Heart right ventricle (tissue), 16 donors: ENCODE measurements around the gene SPAG8. TPM values are rescaled to one million over a fixed set of nuclear protein-coding genes. Genes with fewer than 3 reads are reported as not detected.
A peak's percentile ranks its signal among the peaks of the same experiment; 100 is the strongest.

Experiments used
- ATAC-seq, 8 donors: fragments of 200-7000 bp; cut with Tn5 transposase; one replicate each; pipeline ENCODE4 v1.9.1; 2020; ENCODE audit warnings: mild to moderate bottlenecking in 8 of 8, moderate library complexity in 8 of 8, moderate number of reproducible peaks in 1 of 8
- DNase-seq, 2 donors: peaks; one replicate each; pipeline ENCODE4 v3.0.0-alpha.2; 2020
- H3K27ac ChIP-seq, 10 donors: fragments of 200-600 bp; sonication (generic) in 2 of 10; one replicate each; pipeline versions ENCODE4 v1.5.0 to v1.8.0; 2020 to 2022; ENCODE audit warnings: mild to moderate bottlenecking in 3 of 10
- H3K27me3 ChIP-seq, 7 donors: fragments of 200-600 bp; one replicate each; pipeline ENCODE4 v1.8.0; 2021 to 2022; ENCODE audit warnings: mild to moderate bottlenecking in 2 of 7
- H3K36me3 ChIP-seq, 9 donors: fragments of 200-600 bp; sonication (generic) in 1 of 9; one replicate each; pipeline versions ENCODE4 v1.5.0 to v1.8.0; 2020 to 2022; ENCODE audit warnings: mild to moderate bottlenecking in 2 of 9
- H3K4me1 ChIP-seq, 9 donors: fragments of 200-600 bp; sonication (generic) in 1 of 9; one replicate each; pipeline versions ENCODE4 v1.5.0 to v1.8.0; 2020 to 2022; ENCODE audit warnings: mild to moderate bottlenecking in 4 of 9
- H3K4me3 ChIP-seq, 10 donors: fragments of 200-600 bp; sonication (generic) in 2 of 10; one replicate each; pipeline versions ENCODE4 v1.5.0 to v1.8.0; 2020 to 2022; ENCODE audit warnings: mild to moderate bottlenecking in 7 of 10, moderate library complexity in 2 of 10
- H3K9me3 ChIP-seq, 11 donors: fragments of 200-600 bp in 10 of 11; sonication (generic) in 2 of 11; one replicate each; pipeline versions ENCODE4 v1.5.0 to v1.8.0; 2013 to 2022; ENCODE audit warnings: mild to moderate bottlenecking in 2 of 11, control low read depth in 1 of 11, moderate library complexity in 1 of 11
- WGBS, 2 donors: extraction: QIAGEN DNeasy Blood & Tissue Kit; methylation state at CpG; one replicate each; pipeline ENCODE4 v1.1.7; 2013; ENCODE audit warnings: inconsistent platforms in 1 of 2; 5-methylcytosine and 5-hydroxymethylcytosine counted together
- intact Hi-C, 10 donors: fragments of 100-400 bp; cut with DNase I; formaldehyde crosslinking; loops; one replicate each; pipeline versions ENCODE4 v1.11.1 to v1.14.2; 2022
- polyA plus RNA-seq, 2 donors: library from polyadenylated mRNA; stranded (reverse); fragments of 200-250 nt; gene quantifications; one replicate each; pipeline ENCODE4 v1.2.3, GENCODE V29; 2013
- total RNA-seq, 10 donors: library from RNA; stranded (reverse); fragmentation: NEBNext Ultra II Directional in 3 of 10; extraction: Animal tissue kit (Norgen Biotek cat#: 25700) in 3 of 10; gene quantifications; one replicate each; pipeline versions ENCODE4 v1.2.1 to v1.2.4, GENCODE V29; 2021 to 2023
- TF ChIP-seq, protein P1 (sequence below), 9 donors: fragments of 200-600 bp; sonication (generic) in 2 of 9; IDR thresholded peaks; one replicate each; pipeline versions ENCODE4 v1.5.0 to v1.8.0; 2021 to 2022; ENCODE audit warnings: antibody characterized with exemption in 9 of 9, mild to moderate bottlenecking in 5 of 9, moderate library complexity in 1 of 9
- donor health status: Arrhythmogenic right ventricular cardiomyopathy.
- donor health status: ischemic (EF 13 %, LVEDD 7.1; RV severe dilation, severe dysfunction).
- donor health status: healthy with polysubstance abuse.
- donor health status: DM: no; HTN: yes; CAD: no.
- donor health status: DM: no; HTN: no; CAD: no.
- donor health status: ischemic (EF 25% LVEDD 6.9; RV normal size, moderate dysfunction).
- donor health status: ischemic (EF 25% LVEDD 5.7; RV mildly dilated, moderate dysfunction).
- donor health status: healthy.
- donor health status: DM: yes; HTN: yes; CAD: no.
- donor health status: Ischemic cardiomyopathy.
- donor health status: ischemic (EF 35%, LVEDD 5.7; RV mildly dilated, moderate dysfunction).
- donor health status: nonischemic (EF 11% LVEDD 7.7; RV severe dilation, severe dysfunction).
- donor health status: DM: yes; HTN: yes; CAD: no.
- donor health status: PGD.
- donor health status: ischemic (EF 29% LVEDD 5.4; RV normal size, mild dysfunction).
- donor health status: nonischemic (EF 23%, LVEDD 6.1; RV moderate dilation, normal function).

SPAG8 gene
- total and polyA plus RNA-seq, 12 donors, result 0.84 to 6.0 (median 2.9) TPM

DNA sequence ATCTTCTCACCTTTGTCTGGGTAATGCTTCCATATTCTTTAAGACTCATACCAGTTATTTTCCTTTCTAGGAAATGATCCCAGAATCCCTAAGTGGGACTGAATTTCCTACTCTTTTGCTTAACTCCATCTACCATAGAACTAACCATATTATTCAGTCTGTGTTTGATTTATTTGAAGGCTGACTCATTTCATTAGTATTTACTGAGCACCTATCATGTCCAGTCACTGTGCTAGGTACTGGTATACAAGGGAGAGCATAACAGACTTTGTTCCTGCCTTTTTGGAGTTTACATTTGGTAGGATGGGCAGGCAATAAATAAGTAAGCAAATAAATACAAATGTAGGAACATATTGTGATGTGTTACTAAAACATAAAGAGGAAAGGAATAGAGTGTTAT lies 16.4 kb downstream of the SPAG8 start:
- intact Hi-C loops, result loop anchor here in 1 of 10 donors (10.0 kb wide), 1 partner anchor 229 kb away; no protein-coding TSS in a partner anchor
- TF ChIP-seq, protein P1, sequence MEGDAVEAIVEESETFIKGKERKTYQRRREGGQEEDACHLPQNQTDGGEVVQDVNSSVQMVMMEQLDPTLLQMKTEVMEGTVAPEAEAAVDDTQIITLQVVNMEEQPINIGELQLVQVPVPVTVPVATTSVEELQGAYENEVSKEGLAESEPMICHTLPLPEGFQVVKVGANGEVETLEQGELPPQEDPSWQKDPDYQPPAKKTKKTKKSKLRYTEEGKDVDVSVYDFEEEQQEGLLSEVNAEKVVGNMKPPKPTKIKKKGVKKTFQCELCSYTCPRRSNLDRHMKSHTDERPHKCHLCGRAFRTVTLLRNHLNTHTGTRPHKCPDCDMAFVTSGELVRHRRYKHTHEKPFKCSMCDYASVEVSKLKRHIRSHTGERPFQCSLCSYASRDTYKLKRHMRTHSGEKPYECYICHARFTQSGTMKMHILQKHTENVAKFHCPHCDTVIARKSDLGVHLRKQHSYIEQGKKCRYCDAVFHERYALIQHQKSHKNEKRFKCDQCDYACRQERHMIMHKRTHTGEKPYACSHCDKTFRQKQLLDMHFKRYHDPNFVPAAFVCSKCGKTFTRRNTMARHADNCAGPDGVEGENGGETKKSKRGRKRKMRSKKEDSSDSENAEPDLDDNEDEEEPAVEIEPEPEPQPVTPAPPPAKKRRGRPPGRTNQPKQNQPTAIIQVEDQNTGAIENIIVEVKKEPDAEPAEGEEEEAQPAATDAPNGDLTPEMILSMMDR (IDR thresholded peaks at IDR 0.05), result no peak
- Histone ChIP-seq H3K9me3 (no peaks in the 10 kb centered on the region), H3K27ac (no peak overlapping the region), H3K27me3 (peaks cover 0 to 5% (median 0%) of the 10 kb centered on the region in 7 donors), H3K4me3 (no peak overlapping the region), H3K36me3 (peaks cover 0 to 13% (median 0%) of the 10 kb centered on the region in 9 donors), H3K4me1 (peaks cover 15 to 43% (median 29%) of the 10 kb centered on the region in 9 donors)
- DNase-seq (no peak), ATAC-seq (no peak)

DNA sequence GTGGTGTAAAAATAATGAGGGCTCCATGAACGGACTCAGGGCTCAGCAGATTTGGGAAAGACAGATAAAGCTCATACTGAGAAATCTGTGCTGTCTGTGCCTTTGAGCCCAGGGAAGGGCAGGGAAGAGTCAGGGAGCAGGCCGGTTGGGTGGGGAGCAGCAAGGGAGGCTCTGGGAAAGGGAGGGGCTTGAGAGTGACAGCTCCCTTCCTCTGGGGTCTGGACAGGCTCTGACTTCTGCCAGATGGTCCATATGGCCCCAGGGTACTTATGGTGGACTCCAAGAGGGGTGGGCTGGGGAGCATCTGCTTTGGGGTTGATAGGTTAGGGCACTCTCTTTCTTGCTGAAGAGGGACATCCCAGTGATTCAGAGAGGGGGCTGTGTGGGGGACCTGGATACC lies 18.6 kb downstream of the SPAG8 start:
- DNase-seq, result no peak
- H3K4me1 ChIP-seq, result peaks cover 16 to 47% (median 33%) of the 10 kb centered on the region in 9 donors
- H3K27ac ChIP-seq, result peak overlapping the region in 2 of 10 donors; percentile 3 to 24
- intact Hi-C loops, result loop anchor here in 3 of 10 donors (5.0 to 10.0 kb wide), 2 partner anchors 34 to 231 kb away; partner anchors contain the start of genes FAM221B (in 3 of the 3) and TMEM8B (in 3 of the 3)
- no peak for ATAC-seq
- peaks cover 0 to 7% (median 0%) of the 10 kb centered on the region in 7 donors for H3K27me3 ChIP-seq
- H3K9me3 ChIP-seq, result no peaks in the 10 kb centered on the region
- H3K4me3 ChIP-seq, result peak overlapping the region in 3 of 10 donors; percentile 19 to 77 (median 71)
- WGBS, 2 donors, result 51 to 64% methylated on average over 2 of the region's 2 CpGs
- no peaks in the 10 kb centered on the region for H3K36me3 ChIP-seq
- TF ChIP-seq, protein P1 (IDR thresholded peaks at IDR 0.05), result no peak

DNA sequence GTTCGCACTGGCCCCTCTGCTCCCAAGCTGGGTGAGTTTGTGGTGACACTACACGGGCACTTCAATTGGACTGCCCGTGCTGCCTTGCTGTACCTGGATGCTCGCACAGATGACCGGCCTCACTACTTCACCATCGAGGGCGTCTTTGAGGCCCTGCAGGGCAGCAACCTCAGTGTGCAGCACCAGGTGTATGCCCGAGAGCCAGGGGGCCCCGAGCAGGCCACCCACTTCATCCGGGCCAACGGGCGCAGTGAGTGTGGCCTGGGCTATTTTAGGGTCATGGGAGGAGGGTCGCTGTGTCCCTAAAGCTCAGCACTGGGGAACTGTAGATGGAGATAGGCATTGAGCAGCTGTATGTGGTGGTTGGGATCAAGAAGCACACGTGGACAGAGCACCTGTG lies 19.2 kb downstream of the SPAG8 start:
- peaks cover 0 to 7% (median 0%) of the 10 kb centered on the region in 7 donors for H3K27me3 ChIP-seq
- H3K36me3 ChIP-seq, result no peaks in the 10 kb centered on the region
- ATAC-seq (no peak), DNase-seq (no peak)
- WGBS, 2 donors, result 87 to 89% methylated on average over 14 of the region's 14 CpGs
- TF ChIP-seq, protein P1 (IDR thresholded peaks at IDR 0.05), result no peak
- H3K4me1 ChIP-seq, result peaks cover 16 to 47% (median 33%) of the 10 kb centered on the region in 9 donors
- peak overlapping the region in 1 of 10 donors; percentile 3 for H3K27ac ChIP-seq
- no peaks in the 10 kb centered on the region for H3K9me3 ChIP-seq
- peak overlapping the region in 4 of 10 donors; percentile 70 to 78 (median 74) for H3K4me3 ChIP-seq
- intact Hi-C loops, result loop anchor here in 3 of 10 donors (5.0 to 10.0 kb wide), 2 partner anchors 34 to 232 kb away; partner anchors contain the start of genes FAM221B (in 3 of the 3) and TMEM8B (in 3 of the 3)

DNA sequence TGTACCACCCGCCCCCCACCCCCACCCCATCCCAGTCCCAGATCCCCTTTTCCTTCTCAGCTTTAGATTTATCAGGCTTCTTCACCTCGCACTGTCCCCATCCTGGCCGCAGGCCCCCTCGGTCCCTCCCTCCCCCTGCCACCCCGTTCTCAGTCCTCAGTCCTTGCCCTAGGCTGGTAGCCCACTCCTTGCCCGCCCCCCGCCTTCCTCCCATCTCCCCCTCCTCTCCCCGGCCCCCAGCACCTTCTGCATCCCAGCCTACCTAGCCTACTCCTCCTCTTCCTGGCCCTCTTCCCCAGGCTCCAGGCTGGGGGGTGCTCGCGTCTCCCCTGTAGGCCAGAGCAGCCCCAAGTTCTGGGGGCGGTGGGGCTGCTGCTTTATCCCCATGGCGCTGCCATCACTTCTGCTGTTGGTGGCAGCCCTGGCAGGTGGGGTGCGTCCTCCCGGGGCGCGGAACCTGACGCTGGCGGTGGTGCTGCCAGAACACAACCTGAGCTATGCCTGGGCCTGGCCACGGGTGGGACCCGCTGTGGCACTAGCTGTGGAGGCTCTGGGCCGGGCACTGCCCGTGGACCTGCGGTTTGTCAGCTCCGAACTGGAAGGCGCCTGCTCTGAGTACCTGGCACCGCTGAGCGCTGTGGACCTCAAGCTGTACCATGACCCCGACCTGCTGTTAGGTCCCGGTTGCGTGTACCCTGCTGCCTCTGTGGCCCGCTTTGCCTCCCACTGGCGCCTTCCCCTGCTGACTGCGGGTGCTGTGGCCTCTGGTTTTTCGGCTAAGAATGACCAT lies 19.8 kb downstream of the SPAG8 start:
- 78 to 82% methylated on average over 33 to 34 of the region's 34 CpGs for WGBS, 2 donors
- no peaks in the 10 kb centered on the region for H3K9me3 ChIP-seq
- peak in 1 of 8 donors; percentile 24 for ATAC-seq
- TF ChIP-seq, protein P1 (IDR thresholded peaks at IDR 0.05), result no peak
- H3K4me3 ChIP-seq, result peak overlapping the region; percentile 38 to 78 (median 69)
- H3K27ac ChIP-seq, result peak overlapping the region in 9 of 10 donors; percentile 78 to 90 (median 83)
- H3K36me3 ChIP-seq, result no peaks in the 10 kb centered on the region
- peaks cover 16 to 47% (median 33%) of the 10 kb centered on the region in 9 donors for H3K4me1 ChIP-seq
- intact Hi-C loops, result loop anchor here in 3 of 10 donors (5.0 to 10.0 kb wide), 2 partner anchors 35 to 233 kb away; partner anchors contain the start of genes FAM221B (in 3 of the 3) and TMEM8B (in 3 of the 3)
- H3K27me3 ChIP-seq, result peaks cover 0 to 7% (median 0%) of the 10 kb centered on the region in 7 donors
- no peak for DNase-seq
